DOHH2 (cell line): ENCODE results near the gene LIMK2.
A peak's percentile ranks its signal among the peaks of the same experiment; 100 is the strongest.

Experiments
- H3F3A ChIP-seq: fragments of 200-600 bp; sonication (generic), shearing (Covaris generic); 2 replicates; pipeline ENCODE4 v1.6.0; 2016; ENCODE audit warnings: antibody characterized with exemption, mild to moderate bottlenecking; ENCODE audit not compliant: control insufficient read depth, insufficient read depth
- H3K27ac ChIP-seq: fragments of 200-600 bp; sonication (generic); 2 replicates; pipeline ENCODE4 v1.5.1; 2014; ENCODE audit warnings: low read depth, mild to moderate bottlenecking, low read length, moderate library complexity
- H3K27me3 ChIP-seq: fragments of 200-600 bp; sonication (generic); 2 replicates; pipeline ENCODE4 v1.6.1; 2014; ENCODE audit warnings: mild to moderate bottlenecking, low read length, mixed read lengths; ENCODE audit not compliant: control insufficient read depth
- H3K36me3 ChIP-seq: fragments of 200-600 bp; sonication (generic); 2 replicates; pipeline ENCODE4 v1.6.1; 2014; ENCODE audit warnings: mild to moderate bottlenecking, low read length, moderate library complexity, mixed read lengths; ENCODE audit not compliant: control insufficient read depth
- H3K4me1 ChIP-seq: fragments of 200-600 bp; sonication (generic); 2 replicates; pipeline ENCODE4 v1.6.1; 2014; ENCODE audit warnings: mild to moderate bottlenecking, low read length, mixed read lengths; ENCODE audit not compliant: control insufficient read depth
- H3K4me2 ChIP-seq: fragments of 200-600 bp; sonication (generic); 2 replicates; pipeline ENCODE4 v1.6.0; 2014; ENCODE audit warnings: mild to moderate bottlenecking, low read length, moderate library complexity
- H3K4me3 ChIP-seq: fragments of 200-600 bp; sonication (generic); 2 replicates; pipeline ENCODE4 v1.5.1; 2014; ENCODE audit warnings: mild to moderate bottlenecking, low read length, mixed read lengths
- H3K79me2 ChIP-seq: fragments of 200-600 bp; sonication (generic); 2 replicates; pipeline ENCODE4 v1.6.1; 2014; ENCODE audit warnings: mild to moderate bottlenecking, low read length, mixed read lengths; ENCODE audit not compliant: control insufficient read depth
- H3K9me2 ChIP-seq: fragments of 200-600 bp; sonication (generic); replicated peaks from 2 replicates; pipeline ENCODE4 v1.6.1; 2014; ENCODE audit warnings: mild to moderate bottlenecking, low read length, mixed read lengths; ENCODE audit not compliant: control insufficient read depth
- H3K9me3 ChIP-seq: fragments of 200-600 bp; sonication (generic); 2 replicates; pipeline ENCODE4 v1.6.1; 2014; ENCODE audit warnings: antibody characterized with exemption, low read length, mixed read lengths; ENCODE audit not compliant: control insufficient read depth, insufficient read depth
- H4K20me1 ChIP-seq: fragments of 200-600 bp; sonication (generic); 2 replicates; pipeline ENCODE4 v1.6.0; 2014; ENCODE audit warnings: low read depth, mild to moderate bottlenecking, antibody characterized with exemption, low read length, moderate library complexity; ENCODE audit not compliant: control insufficient read depth, insufficient read depth
- EZH2phosphoT487 ChIP-seq: fragments of 200-600 bp; sonication (generic); IDR thresholded peaks from 2 replicates; pipeline ENCODE4 v1.6.1; 2017; ENCODE audit warnings: borderline replicate concordance, mild to moderate bottlenecking, antibody characterized with exemption, low read length, moderate library complexity, mixed read lengths
- TF ChIP-seq, protein P1 (sequence below): fragments of 200-600 bp; sonication (generic); IDR thresholded peaks from one replicate; pipeline ENCODE4 v1.5.1; 2014; ENCODE audit warnings: antibody characterized with exemption, mild to moderate bottlenecking, low read depth, low read length; ENCODE audit not compliant: poor library complexity, severe bottlenecking

LIMK2 gene

DNA sequence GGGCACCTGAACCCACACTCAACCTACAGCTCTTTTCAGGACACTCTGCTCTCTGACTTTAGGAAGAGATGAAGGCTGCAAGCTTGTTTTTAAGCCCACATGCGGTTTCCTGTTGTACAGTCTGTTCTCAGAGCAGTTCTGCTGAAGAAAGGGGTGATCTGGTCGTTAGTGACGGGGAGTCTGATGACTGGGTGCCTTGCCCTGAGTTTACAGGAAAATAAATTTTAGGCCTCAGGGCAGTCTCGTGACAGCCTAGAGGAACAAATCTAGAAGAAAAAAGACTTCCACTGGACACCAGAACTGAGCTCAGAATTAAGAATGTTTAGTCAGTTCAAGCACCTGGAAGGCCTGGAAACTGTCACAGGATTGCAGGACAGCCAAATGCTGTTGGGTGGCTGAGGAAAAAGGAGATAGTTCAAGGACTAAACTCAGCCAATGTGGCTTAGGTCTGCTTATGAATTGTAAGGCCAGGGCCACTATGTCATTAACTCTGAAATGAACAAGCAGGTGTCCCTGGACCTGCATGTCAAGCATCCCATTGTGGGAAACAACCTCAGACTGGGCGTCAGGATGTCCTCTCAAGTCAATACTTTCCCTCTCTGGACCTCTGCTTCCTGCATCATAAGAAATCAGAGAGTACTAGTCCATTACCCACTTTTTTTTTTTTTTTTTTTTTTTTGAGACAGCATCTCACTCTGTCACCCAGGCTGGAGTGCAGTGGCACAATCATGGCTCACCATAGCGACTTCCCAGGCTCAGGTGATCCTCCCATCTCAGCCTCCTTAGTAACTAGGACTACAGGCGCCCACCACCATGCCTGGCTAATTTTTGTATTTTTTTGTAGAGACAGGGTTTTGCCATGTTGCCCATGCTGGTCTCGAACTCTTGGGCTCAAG, 74.5 kb downstream of the LIMK2 start:
- Histone ChIP-seq H4K20me1 (no peaks in the 10 kb centered on the region), H3F3A (peaks cover 25% of the 10 kb centered on the region), H3K4me1 (peaks cover 57% of the 10 kb centered on the region), H3K4me3 (peak overlapping the region; percentile 26), H3K9me3 (no peaks in the 10 kb centered on the region), H3K4me2 (peak overlapping the region; percentile 49), H3K79me2 (peaks cover 36% of the 10 kb centered on the region), H3K27ac (peak overlapping the region; percentile 82), H3K36me3 (peaks cover 76% of the 10 kb centered on the region), H3K27me3 (no peaks in the 10 kb centered on the region), H3K9me2 (no peaks in the 10 kb centered on the region)
- TF ChIP-seq EZH2phosphoT487, result no peak
- TF ChIP-seq, protein P1, sequence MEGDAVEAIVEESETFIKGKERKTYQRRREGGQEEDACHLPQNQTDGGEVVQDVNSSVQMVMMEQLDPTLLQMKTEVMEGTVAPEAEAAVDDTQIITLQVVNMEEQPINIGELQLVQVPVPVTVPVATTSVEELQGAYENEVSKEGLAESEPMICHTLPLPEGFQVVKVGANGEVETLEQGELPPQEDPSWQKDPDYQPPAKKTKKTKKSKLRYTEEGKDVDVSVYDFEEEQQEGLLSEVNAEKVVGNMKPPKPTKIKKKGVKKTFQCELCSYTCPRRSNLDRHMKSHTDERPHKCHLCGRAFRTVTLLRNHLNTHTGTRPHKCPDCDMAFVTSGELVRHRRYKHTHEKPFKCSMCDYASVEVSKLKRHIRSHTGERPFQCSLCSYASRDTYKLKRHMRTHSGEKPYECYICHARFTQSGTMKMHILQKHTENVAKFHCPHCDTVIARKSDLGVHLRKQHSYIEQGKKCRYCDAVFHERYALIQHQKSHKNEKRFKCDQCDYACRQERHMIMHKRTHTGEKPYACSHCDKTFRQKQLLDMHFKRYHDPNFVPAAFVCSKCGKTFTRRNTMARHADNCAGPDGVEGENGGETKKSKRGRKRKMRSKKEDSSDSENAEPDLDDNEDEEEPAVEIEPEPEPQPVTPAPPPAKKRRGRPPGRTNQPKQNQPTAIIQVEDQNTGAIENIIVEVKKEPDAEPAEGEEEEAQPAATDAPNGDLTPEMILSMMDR, result no peak

DNA sequence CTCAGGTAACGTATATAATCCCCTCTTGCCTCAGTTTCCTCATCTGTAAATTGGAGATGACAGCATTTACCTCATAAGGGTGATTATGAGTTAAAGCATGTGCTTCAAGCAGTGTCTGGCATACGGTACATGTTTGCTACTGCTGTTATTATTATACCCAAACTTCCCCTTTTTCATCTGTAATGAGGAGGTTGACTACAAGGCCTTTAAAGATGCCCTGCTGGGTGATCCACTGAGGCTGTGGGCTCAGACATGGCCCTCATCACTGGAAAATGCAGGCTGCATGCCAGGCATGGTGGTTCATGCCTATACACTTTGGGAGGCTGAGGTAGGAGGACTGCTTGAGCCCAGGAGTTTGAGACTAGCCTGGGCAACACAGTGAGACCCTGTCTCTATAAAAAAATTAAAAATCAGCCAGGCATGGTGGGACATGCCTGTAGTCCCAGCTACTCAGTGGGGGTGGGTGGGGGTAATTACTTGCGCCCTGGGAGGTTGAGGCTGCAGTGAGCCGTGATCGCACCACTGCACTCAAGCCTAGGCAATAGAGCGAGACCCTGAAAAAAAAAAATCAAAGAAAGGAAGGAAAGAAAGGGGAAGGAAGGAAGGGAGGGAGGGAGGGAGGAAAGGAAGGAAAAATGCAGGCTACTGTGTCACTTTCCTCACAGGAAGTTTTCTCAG, 75.9 kb downstream of the LIMK2 start:
- H3K4me2 ChIP-seq, result peak overlapping the region; percentile 89
- H3K36me3 ChIP-seq, result peaks cover 69% of the 10 kb centered on the region
- no peaks in the 10 kb centered on the region for H3K27me3 ChIP-seq
- H3K9me3 ChIP-seq, result no peaks in the 10 kb centered on the region
- no peak for TF ChIP-seq EZH2phosphoT487
- TF ChIP-seq, protein P1, result no peak
- H3K4me3 ChIP-seq, result peak overlapping the region; percentile 83
- peaks cover 63% of the 10 kb centered on the region for H3K4me1 ChIP-seq
- H3K9me2 ChIP-seq, result no peaks in the 10 kb centered on the region
- H3K27ac ChIP-seq, result peak overlapping the region; percentile 82
- peaks cover 48% of the 10 kb centered on the region for H3K79me2 ChIP-seq
- H3F3A ChIP-seq, result peaks cover 34% of the 10 kb centered on the region
- H4K20me1 ChIP-seq, result no peaks in the 10 kb centered on the region

DNA sequence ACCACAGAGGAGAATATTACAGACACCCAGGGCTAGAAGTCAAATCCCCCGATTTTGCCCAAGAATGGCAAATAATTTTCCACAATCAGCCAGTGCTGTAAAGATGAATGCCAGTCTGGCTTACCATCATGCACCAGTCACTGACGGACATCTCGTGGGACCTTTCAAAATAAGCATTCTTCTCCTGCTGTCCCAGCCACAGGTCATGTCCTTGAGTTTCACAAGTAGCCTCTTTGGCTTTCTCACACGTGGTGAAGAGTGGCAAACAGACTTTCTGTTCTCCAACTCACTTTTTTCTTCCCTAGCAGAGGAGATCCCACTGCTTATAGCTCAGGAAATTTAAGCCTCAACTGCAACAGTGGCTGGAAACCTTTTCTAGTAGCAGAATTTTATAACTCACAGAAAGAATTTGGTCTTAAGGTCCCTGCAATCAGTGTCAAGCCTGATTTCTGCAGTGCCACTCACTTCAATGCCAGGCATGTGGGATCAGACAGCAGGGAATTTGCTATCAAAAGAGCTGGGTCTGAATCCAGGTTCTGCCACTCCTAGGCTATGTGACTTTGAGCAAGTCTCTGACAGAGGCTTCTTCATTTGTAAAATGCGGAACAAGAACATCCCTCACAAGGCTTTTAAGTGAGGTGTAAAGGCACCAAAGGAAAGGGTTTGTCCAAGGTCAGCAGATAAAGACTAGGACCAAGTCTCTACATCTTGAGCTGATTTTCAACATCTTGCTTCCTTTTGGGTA, 76.6 kb downstream of the LIMK2 start:
- peaks cover 55% of the 10 kb centered on the region for H3K79me2 ChIP-seq
- no peaks in the 10 kb centered on the region for H3K27me3 ChIP-seq
- H3K4me2 ChIP-seq, result peak overlapping the region; percentile 89
- no peak for TF ChIP-seq EZH2phosphoT487
- TF ChIP-seq, protein P1, result no peak
- peaks cover 41% of the 10 kb centered on the region for H3F3A ChIP-seq
- H3K4me3 ChIP-seq, result peak overlapping the region; percentile 83
- no peaks in the 10 kb centered on the region for H3K9me3 ChIP-seq
- H3K27ac ChIP-seq, result peak overlapping the region; percentile 82
- no peaks in the 10 kb centered on the region for H3K9me2 ChIP-seq
- H4K20me1 ChIP-seq, result no peaks in the 10 kb centered on the region
- peaks cover 70% of the 10 kb centered on the region for H3K4me1 ChIP-seq
- H3K36me3 ChIP-seq, result peaks cover 62% of the 10 kb centered on the region
